GM12872 (cell line): ENCODE data around the gene MARS1.

Source experiments
- TF ChIP-seq, protein P1 (sequence below): IDR thresholded peaks from 3 replicates; pipeline ENCODE4 v1.5.1; 2011; ENCODE audit warnings: low read depth, mild to moderate bottlenecking, low read length, moderate library complexity; ENCODE audit not compliant: insufficient read depth

The MARS1 gene

GRCh38 chr12:57449375-57449774 lies 38.5 kb upstream of the MARS1 start:
- TF ChIP-seq, protein P1, sequence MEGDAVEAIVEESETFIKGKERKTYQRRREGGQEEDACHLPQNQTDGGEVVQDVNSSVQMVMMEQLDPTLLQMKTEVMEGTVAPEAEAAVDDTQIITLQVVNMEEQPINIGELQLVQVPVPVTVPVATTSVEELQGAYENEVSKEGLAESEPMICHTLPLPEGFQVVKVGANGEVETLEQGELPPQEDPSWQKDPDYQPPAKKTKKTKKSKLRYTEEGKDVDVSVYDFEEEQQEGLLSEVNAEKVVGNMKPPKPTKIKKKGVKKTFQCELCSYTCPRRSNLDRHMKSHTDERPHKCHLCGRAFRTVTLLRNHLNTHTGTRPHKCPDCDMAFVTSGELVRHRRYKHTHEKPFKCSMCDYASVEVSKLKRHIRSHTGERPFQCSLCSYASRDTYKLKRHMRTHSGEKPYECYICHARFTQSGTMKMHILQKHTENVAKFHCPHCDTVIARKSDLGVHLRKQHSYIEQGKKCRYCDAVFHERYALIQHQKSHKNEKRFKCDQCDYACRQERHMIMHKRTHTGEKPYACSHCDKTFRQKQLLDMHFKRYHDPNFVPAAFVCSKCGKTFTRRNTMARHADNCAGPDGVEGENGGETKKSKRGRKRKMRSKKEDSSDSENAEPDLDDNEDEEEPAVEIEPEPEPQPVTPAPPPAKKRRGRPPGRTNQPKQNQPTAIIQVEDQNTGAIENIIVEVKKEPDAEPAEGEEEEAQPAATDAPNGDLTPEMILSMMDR = no peak

DNA sequence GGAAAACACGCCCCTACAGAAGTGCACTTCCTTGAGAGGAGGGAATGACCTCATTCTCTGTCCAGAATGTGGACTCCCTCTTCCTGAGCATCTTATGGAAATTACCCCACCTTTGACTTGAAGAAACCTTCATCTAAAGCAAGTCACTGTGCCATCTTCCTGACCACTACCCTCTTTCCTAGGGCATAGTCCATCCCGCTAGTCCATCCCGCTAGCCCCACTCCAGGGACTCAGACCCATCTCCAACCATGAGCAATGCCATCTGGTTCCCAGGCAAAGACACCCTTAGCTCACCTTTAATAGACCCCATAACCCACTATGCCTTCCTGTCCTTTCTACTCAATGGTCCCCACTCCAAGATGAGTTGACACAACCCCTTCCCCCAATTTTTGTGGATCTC lies 37.8 kb upstream of the MARS1 start:
- TF ChIP-seq, protein P1 = no peak

DNA sequence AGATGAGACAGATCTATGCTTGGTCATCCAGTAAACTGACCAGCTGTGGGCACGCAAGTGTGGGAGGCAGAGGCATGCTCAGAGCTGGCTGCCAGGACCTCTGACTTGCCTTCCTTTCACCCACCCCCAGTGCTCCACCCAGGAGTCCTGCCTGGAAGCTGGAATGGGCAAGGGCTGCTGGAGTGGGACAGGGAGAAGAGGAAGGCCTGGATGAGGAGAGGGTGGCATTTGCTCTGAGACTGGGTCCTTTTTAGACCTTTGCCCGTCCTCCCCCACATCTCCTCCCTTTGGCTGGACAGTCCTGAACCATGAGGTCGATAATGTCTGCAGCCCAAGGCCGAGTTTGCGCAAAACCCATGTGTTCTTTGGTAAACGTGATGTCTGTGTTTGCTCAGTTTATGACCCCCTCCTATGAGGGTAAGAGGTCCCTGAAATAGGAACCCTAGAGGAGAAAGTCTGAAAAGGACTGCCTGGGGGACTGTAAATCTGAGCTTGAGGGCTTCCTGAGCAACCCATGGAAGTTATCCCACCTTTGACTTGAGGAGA lies 36.6 kb upstream of the MARS1 start:
- TF ChIP-seq, protein P1 = no peak

DNA sequence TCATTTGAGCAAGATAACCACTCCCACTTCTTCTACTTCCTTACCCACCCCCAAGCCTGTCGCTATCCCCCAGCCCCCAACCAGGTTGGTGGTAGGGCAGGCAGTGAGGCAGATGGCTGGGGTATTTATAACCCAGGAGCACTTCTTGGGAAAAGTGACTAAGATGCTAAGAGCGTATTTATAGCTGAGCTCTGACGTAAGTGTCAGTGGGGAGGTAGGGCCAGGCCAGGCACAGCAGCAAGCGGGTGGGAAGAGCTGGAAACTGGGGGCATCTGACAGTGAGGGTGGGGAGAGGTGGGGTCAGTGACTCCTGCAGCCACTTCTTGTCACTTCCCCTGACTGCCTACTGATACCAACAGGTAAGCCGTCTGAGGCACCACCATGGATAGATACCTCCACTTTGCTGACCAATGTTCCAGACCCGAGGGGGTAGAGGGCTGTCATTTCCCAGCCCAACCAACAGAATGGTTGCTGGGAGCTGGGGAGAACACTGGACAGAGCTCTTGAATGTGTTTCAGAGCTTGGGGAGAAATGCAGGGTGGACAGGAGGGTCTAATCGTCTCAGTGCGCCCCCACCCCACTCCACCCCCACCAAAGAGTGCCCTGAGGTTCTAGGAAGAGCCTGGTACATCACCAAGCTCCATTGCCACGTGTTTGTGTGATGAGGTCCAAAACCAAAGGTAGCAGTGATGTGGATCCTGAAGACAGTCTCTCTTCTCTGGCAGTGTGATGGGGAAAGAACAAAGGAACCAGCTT lies 35.5 kb upstream of the MARS1 start:
- TF ChIP-seq, protein P1 = no peak

- TF ChIP-seq, protein P1 = peak; percentile 94
Measured at GRCh38 chr12:57452937-57453509, 34.8 kb upstream of the MARS1 start.

GRCh38 chr12:57454213-57454565 lies 33.7 kb upstream of the MARS1 start:
- TF ChIP-seq, protein P1 = no peak

GRCh38 chr12:57454566-57455373 lies 33.1 kb upstream of the MARS1 start, which contains the start of gene INHBE:
INHBE (plus strand) TSS chr12:57455307; CDS start chr12:57455537, 230 bp downstream.
- TF ChIP-seq, protein P1 = no peak
